ENCODE data around the gene DUSP2. TPM values are rescaled to one million over a fixed set of nuclear protein-coding genes. Genes with fewer than 3 reads are reported as not detected.

Gene DUSP2
- total RNA-seq, 2 donors from 2014 or later, result 8.5 to 22.2 TPM

DNA sequence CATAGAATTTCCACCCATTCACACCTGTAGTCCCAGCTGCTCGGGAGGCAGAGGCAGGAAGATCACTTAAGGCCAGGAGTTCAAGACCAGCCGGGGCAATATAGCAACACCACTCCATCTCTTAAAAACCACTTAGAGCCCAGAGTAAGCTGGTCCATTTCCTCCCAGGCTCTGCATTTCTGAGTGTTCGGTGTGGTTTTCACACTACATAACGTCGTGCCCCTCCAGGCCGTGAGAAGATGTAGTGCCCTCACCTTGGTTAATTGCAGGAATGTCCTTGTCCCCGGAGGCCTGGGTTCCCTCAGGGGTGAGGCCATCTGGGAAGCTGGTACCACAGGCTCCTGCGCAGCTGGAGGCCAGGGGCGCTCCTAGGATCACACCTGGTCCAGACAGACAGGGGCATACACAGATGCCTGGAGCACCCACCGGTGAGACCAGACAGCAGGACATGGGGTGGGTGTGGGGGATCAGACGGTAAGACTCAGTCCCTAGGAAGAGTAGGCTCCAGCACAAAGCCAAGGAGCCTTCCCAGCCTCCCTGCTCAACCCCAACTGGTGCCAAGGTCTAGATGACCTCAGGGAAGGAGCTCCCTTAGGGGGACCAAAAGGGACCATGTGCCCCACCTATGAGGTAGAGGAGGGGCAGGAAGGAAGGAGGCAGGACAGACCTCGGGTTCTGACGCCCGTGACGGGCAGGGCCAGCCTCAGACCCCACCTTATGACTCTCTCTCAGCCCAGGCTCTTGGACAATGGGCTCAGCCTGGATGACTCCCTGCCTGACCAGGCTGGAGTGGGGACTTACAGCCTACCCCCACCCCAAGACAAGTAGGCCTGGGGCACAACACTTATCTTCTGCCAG lies 7.7 kb downstream of the DUSP2 start:
- no peaks in the 10 kb centered on the region for H3K4me1 ChIP-seq (ENCODE audit: control insufficient read depth in 1 of 2, low read depth in 2 of 2)
- H3K27ac ChIP-seq, result no peak overlapping the region
- no peaks in the 10 kb centered on the region for H3K9me3 ChIP-seq
- TF ChIP-seq, protein P1, sequence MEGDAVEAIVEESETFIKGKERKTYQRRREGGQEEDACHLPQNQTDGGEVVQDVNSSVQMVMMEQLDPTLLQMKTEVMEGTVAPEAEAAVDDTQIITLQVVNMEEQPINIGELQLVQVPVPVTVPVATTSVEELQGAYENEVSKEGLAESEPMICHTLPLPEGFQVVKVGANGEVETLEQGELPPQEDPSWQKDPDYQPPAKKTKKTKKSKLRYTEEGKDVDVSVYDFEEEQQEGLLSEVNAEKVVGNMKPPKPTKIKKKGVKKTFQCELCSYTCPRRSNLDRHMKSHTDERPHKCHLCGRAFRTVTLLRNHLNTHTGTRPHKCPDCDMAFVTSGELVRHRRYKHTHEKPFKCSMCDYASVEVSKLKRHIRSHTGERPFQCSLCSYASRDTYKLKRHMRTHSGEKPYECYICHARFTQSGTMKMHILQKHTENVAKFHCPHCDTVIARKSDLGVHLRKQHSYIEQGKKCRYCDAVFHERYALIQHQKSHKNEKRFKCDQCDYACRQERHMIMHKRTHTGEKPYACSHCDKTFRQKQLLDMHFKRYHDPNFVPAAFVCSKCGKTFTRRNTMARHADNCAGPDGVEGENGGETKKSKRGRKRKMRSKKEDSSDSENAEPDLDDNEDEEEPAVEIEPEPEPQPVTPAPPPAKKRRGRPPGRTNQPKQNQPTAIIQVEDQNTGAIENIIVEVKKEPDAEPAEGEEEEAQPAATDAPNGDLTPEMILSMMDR (IDR thresholded peaks at IDR 0.05), result no peak
- no peak overlapping the region for H3K4me3 ChIP-seq
- no peak for DNase-seq (ENCODE audit: low spot score)
- no peaks in the 10 kb centered on the region for H3K27me3 ChIP-seq (replicated peaks; ENCODE audit: insufficient read depth)
- no peaks in the 10 kb centered on the region for H3K36me3 ChIP-seq
- no peak for ATAC-seq (ENCODE audit: insufficient number of reproducible peaks, low FRiP score, low read depth)

DNA sequence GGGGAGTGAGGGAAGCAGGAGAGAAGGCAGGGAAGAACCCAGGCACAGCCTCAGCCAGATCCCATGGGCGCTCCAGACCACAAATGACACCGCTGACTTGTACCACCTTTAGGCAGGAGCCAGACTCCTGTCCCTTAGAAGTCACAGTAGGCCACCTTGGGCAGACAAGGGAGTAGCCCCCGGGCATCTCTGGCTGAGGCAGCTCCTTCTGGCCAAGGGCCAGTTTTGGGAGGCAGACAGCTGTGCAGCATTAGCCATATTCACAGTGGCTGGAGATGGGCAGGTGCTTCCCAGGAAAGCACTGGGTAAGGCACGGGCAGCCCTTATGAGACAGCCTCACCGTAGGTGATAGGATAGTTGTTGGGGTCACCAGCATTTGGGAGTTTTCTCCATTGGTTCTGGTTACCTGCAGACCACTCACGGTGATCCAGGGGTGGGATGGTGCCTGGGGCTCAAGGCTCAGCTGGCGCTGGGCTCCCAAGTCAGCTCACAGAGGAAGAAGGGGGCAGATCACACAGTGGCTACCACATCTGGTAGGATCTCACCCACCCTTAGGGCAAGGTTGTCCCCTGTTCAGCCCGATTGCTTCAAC lies 9.0 kb downstream of the DUSP2 start:
- Histone ChIP-seq H3K27ac (no peak overlapping the region), H3K4me3 (no peak overlapping the region), H3K36me3 (no peaks in the 10 kb centered on the region), H3K4me1 (ENCODE audit: control insufficient read depth in 1 of 2, low read depth in 2 of 2) (no peaks in the 10 kb centered on the region), H3K9me3 (no peaks in the 10 kb centered on the region), H3K27me3 (replicated peaks; ENCODE audit: insufficient read depth) (no peaks in the 10 kb centered on the region)
- DNase-seq (ENCODE audit: low spot score) (no peak), ATAC-seq (ENCODE audit: insufficient number of reproducible peaks, low FRiP score, low read depth) (no peak)
- TF ChIP-seq, protein P1 (IDR thresholded peaks at IDR 0.05), result no peak

DNA sequence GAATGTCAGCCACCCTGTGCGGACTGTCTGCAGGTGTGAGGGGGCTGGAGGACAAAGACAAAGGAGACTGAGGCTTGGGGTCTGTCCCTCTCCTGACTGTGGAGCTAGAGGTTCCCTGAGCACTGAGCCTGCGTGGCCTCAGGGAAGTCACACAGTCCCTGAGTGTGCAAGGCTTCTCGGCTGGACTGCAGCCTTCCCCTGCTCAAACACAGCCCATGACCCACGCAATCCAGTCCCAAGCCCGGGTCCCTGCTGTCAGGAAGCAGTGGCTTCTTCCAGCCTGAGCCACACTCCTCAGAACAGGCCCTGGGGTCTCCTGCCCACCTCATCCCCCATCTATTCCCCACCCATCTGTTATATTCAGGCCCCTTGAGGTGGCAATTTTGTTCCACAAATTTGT lies 9.6 kb downstream of the DUSP2 start:
- Histone ChIP-seq H3K4me1 (ENCODE audit: control insufficient read depth in 1 of 2, low read depth in 2 of 2) (no peaks in the 10 kb centered on the region), H3K27me3 (replicated peaks; ENCODE audit: insufficient read depth) (no peaks in the 10 kb centered on the region), H3K9me3 (no peaks in the 10 kb centered on the region), H3K27ac (no peak overlapping the region), H3K4me3 (no peak overlapping the region), H3K36me3 (no peaks in the 10 kb centered on the region)
- DNase-seq (ENCODE audit: low spot score), result no peak
- TF ChIP-seq, protein P1 (IDR thresholded peaks at IDR 0.05), result no peak
- ATAC-seq (ENCODE audit: insufficient number of reproducible peaks, low FRiP score, low read depth), result no peak

DNA sequence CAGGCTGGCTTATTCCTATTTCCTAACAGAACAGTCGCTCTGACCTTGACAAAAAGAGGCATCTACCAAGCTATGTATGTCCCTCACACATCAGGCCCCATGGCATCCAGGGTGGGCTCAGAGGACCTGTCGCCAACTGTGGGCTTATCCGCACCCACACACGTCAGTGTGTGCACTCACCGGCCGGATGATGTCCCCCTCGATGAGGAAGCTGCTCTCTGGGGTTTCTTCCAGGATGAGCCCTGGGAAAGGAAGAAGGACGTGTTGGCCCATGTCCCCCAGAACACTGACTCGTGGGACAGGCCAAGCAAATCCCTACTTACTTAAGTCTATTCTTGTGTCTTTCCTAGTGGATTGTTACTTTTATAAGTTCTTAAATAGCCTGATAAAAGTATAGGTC lies 10.1 kb downstream of the DUSP2 start:
- no peak for DNase-seq (ENCODE audit: low spot score)
- Histone ChIP-seq H3K27me3 (replicated peaks; ENCODE audit: insufficient read depth) (no peaks in the 10 kb centered on the region), H3K4me1 (ENCODE audit: control insufficient read depth in 1 of 2, low read depth in 2 of 2) (no peaks in the 10 kb centered on the region), H3K4me3 (no peak overlapping the region), H3K9me3 (no peaks in the 10 kb centered on the region), H3K36me3 (no peaks in the 10 kb centered on the region), H3K27ac (no peak overlapping the region)
- ATAC-seq (ENCODE audit: insufficient number of reproducible peaks, low FRiP score, low read depth), result no peak
- TF ChIP-seq, protein P1 (IDR thresholded peaks at IDR 0.05), result no peak

DNA sequence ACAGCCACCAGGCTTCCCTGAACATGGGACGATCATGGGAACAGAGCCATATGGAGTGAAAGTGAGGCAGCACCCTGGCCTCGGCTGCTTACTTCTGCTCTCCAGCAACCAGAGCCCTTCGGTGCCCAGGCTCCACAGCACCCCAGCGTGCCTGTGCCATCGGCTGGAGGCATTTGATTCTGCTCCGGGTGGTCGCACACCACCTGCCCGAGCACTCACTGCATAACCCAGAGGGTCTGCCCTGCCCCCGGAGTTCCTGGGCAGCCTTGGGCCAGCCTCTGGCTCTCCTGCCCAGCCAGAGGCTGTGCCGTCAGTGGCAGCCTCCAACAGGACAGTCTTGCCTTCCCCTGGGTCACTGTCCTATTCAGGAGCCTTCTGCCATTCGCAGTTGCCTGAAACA lies 10.8 kb downstream of the DUSP2 start:
- Histone ChIP-seq H3K36me3 (no peaks in the 10 kb centered on the region), H3K4me3 (no peak overlapping the region), H3K27me3 (replicated peaks; ENCODE audit: insufficient read depth) (no peaks in the 10 kb centered on the region), H3K4me1 (ENCODE audit: control insufficient read depth in 1 of 2, low read depth in 2 of 2) (no peaks in the 10 kb centered on the region), H3K9me3 (no peaks in the 10 kb centered on the region), H3K27ac (no peak overlapping the region)
- TF ChIP-seq, protein P1 (IDR thresholded peaks at IDR 0.05), result no peak
- DNase-seq (ENCODE audit: low spot score), result no peak
- ATAC-seq (ENCODE audit: insufficient number of reproducible peaks, low FRiP score, low read depth), result no peak

Measured in thoracic aorta (tissue), 2 donors.